ENCODE measurements around the gene GDNF.

GRCh38 chr5:37768371-37768770 lies 71.5 kb downstream of the GDNF start:
- TF ChIP-seq POLR2A (IDR thresholded peaks at IDR 0.05; ENCODE audit: low read length) (no peak), GATA1 (IDR thresholded peaks at IDR 0.05; ENCODE audit: low read depth, low read length) (no peak)
